K562 (cell line): ENCODE data around the gene SAP130. TPM values are rescaled to one million over a fixed set of nuclear protein-coding genes. Genes with fewer than 3 reads are reported as not detected.

ENCODE experiments used
- CLOCK ChIP-seq: fragments of 250-450 bp; sonication (Bioruptor Pico); IDR thresholded peaks from 2 replicates; pipeline ENCODE4 v1.4.0; 2020; ENCODE audit warnings: mild to moderate bottlenecking, moderate library complexity, borderline replicate concordance
- CTCF ChIP-seq, 3 experiments: IDR thresholded peaks in 2 of 3; conservative IDR thresholded peaks in 1 of 3; 2 replicates each; pipeline ENCODE4 v1.5.1; 2011 to 2012; ENCODE audit warnings: low read length in 3 of 3, mild to moderate bottlenecking in 3 of 3, control low read depth in 2 of 3, improper control_type of control experiment in 1 of 3, inconsistent platforms in 1 of 3, low read depth in 1 of 3, mixed read lengths in 1 of 3, moderate library complexity in 1 of 3; ENCODE audit not compliant: insufficient read depth in 2 of 3
- FIP1L1 ChIP-seq: fragments of 200-400 bp; formaldehyde crosslinking; IDR thresholded peaks from 2 replicates; pipeline ENCODE4 v1.6.1; 2018; ENCODE audit warnings: mild to moderate bottlenecking, low read depth, low read length; ENCODE audit not compliant: poor library complexity, severe bottlenecking
- GTF2A2 ChIP-seq: IDR thresholded peaks from 2 replicates; pipeline ENCODE4 v1.6.1; 2016; ENCODE audit warnings: mild to moderate bottlenecking, missing genetic modification characterization, missing compliant biosample characterization
- HSF4 ChIP-seq: fragments of 250-450 bp; sonication (Bioruptor Pico); IDR thresholded peaks from 2 replicates; pipeline ENCODE4 v2.1.2; 2022; ENCODE audit warnings: mild to moderate bottlenecking, moderate library complexity, borderline replicate concordance
- MAZ ChIP-seq, 2 experiments: fragments of 450-650 bp in 1 of 2; sonication (generic) in 1 of 2; formaldehyde crosslinking; IDR thresholded peaks in 1 of 2; conservative IDR thresholded peaks in 1 of 2; 2 replicates each; pipeline versions ENCODE4 v1.4.0 to v1.5.0; 2020; ENCODE audit warnings: mild to moderate bottlenecking in 1 of 2, missing genetic modification reagents in 1 of 2
- RBM25 ChIP-seq: fragments of 200-400 bp; formaldehyde crosslinking; IDR thresholded peaks from 2 replicates; pipeline ENCODE4 v1.6.1; 2018; ENCODE audit warnings: low read length, low read depth, moderate library complexity; ENCODE audit not compliant: severe bottlenecking
- RBM34 ChIP-seq: fragments of 200-400 bp; formaldehyde crosslinking; IDR thresholded peaks from 2 replicates; pipeline ENCODE4 v1.6.1; 2018; ENCODE audit warnings: low read length, borderline replicate concordance; ENCODE audit not compliant: insufficient read depth
- SMARCE1 ChIP-seq: fragments of 450-650 bp; IDR thresholded peaks from 2 replicates; pipeline ENCODE4 v1.7.1; 2016; ENCODE audit warnings: mild to moderate bottlenecking
- SMC3 ChIP-seq: conservative IDR thresholded peaks from 2 replicates; pipeline ENCODE4 v1.6.1; 2011; ENCODE audit warnings: low read depth, low read length, improper control_type of control experiment; ENCODE audit not compliant: insufficient read depth
- STAT5B ChIP-seq: fragments of 250-450 bp; sonication (Bioruptor Pico); IDR thresholded peaks from 2 replicates; pipeline ENCODE4 v1.8.0; 2021; ENCODE audit warnings: mild to moderate bottlenecking, inconsistent platforms
- TAF1 ChIP-seq: IDR thresholded peaks from 2 replicates; pipeline ENCODE4 v1.6.1; 2011; ENCODE audit warnings: mild to moderate bottlenecking, low read length, moderate library complexity; ENCODE audit not compliant: insufficient read depth, control insufficient read depth, severe bottlenecking; ENCODE audit errors: extremely low read depth
- U2AF1 ChIP-seq: fragments of 200-400 bp; formaldehyde crosslinking; optimal IDR thresholded peaks from 2 replicates; pipeline ENCODE3; 2017; ENCODE audit warnings: mild to moderate bottlenecking, low read depth, low read length, moderate library complexity
- ZC3H8 ChIP-seq: fragments of 450-650 bp; IDR thresholded peaks from 2 replicates; pipeline ENCODE4 v1.6.1; 2017
- ZNF121 ChIP-seq: sonication (generic); formaldehyde crosslinking; conservative IDR thresholded peaks from 2 replicates; pipeline ENCODE4 v1.8.0; 2022; ENCODE audit warnings: missing genetic modification reagents
- ZNF224 ChIP-seq: sonication (generic); formaldehyde crosslinking; IDR thresholded peaks from 2 replicates; pipeline ENCODE4 v1.8.0; 2022; ENCODE audit warnings: mild to moderate bottlenecking, missing genetic modification reagents
- ZNF23 ChIP-seq: fragments of 250-450 bp; sonication (Bioruptor Pico); IDR thresholded peaks from 2 replicates; pipeline ENCODE4 v1.4.0; 2020; ENCODE audit warnings: mild to moderate bottlenecking
- polyA plus RNA-seq, 8 experiments: library from polyadenylated mRNA; depleted of rRNA in 4 of 8; stranded (reverse) in 5 of 8; unstranded in 3 of 8; fragments of >200 nt; fragmentation: Nextera tagmentation in 2 of 8; fragmentation: Illumina TruSeq in 1 of 8; extraction: Ambion mirVana in 2 of 8; extraction: Trizol in 1 of 8; gene quantifications; 2 replicates each; pipeline versions ENCODE4 v1.2.1 to v1.2.3, GENCODE V29; 2011 to 2014; ENCODE audit warnings: inconsistent platforms in 1 of 8, missing spikeins in 1 of 8
- total RNA-seq, 7 experiments: library from RNA; depleted of rRNA in 6 of 7; stranded (reverse); fragments of >200 nt in 6 of 7; fragmentation: Illumina TruSeq in 2 of 7; extraction: Trizol in 2 of 7; gene quantifications; 2 replicates each; pipeline versions ENCODE4 v1.2.1 to v1.2.3, GENCODE V29; 2011 to 2021; ENCODE audit warnings: low replicate concordance in 1 of 7
- TF ChIP-seq, protein P1 (sequence below): fragments of 200-800 bp; sonication (Bioruptor generic); IDR thresholded peaks from 2 replicates; pipeline ENCODE4 v1.6.1; 2017; ENCODE audit warnings: missing genetic modification characterization, missing compliant biosample characterization

Gene SAP130
- total and polyA plus RNA-seq, 9 of the 15 experiments (the other 6 are each of a cell fraction or from before 2014, with no cell fraction given): 4.5 to 33.4 (median 7.4) TPM

- TF ChIP-seq CLOCK (CRISPR knock-in tag): no peak
- no peak for TF ChIP-seq GTF2A2 (tag)
- no peak for TF ChIP-seq FIP1L1
- TF ChIP-seq RBM34: no peak
- TF ChIP-seq SMC3: no peak
- TF ChIP-seq ZC3H8: no peak
- no peak for TF ChIP-seq ZNF224
- TF ChIP-seq SMARCE1: no peak
- TF ChIP-seq, protein P1, sequence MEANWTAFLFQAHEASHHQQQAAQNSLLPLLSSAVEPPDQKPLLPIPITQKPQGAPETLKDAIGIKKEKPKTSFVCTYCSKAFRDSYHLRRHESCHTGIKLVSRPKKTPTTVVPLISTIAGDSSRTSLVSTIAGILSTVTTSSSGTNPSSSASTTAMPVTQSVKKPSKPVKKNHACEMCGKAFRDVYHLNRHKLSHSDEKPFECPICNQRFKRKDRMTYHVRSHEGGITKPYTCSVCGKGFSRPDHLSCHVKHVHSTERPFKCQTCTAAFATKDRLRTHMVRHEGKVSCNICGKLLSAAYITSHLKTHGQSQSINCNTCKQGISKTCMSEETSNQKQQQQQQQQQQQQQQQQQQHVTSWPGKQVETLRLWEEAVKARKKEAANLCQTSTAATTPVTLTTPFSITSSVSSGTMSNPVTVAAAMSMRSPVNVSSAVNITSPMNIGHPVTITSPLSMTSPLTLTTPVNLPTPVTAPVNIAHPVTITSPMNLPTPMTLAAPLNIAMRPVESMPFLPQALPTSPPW (CRISPR knock-in tag): peak; percentile 60; the same call in 1 of the 2 replicates
- TF ChIP-seq ZNF121 (CRISPR knock-in tag): no peak
- TF ChIP-seq CTCF (IDR thresholded peaks at IDR 0.05 in 2 of 3, conservative IDR thresholded peaks at IDR 0.05 in 1 of 3; ENCODE audit: insufficient read depth in 2 of 3, low read depth in 1 of 3, low read length in 3 of 3): no peak
- TF ChIP-seq ZNF23: no peak
- TF ChIP-seq U2AF1: peak; percentile 76
- TF ChIP-seq MAZ (CRISPR knock-in tag; conservative IDR thresholded peaks at IDR 0.05 in 1 of 2, IDR thresholded peaks at IDR 0.05 in 1 of 2): peak; percentile 51 to 83; a peak in 3 of 4 replicates
- TF ChIP-seq RBM25: peak; percentile 98
- TF ChIP-seq STAT5B (CRISPR knock-in tag): no peak
- peak; percentile 42 for TF ChIP-seq TAF1
- no peak for TF ChIP-seq HSF4 (CRISPR knock-in tag)
Measured at GRCh38 chr2:128027801-128028667, at the start of gene SAP130 (continued).
